Measurements from ENCODE around the gene CDCP1. TPM values are rescaled to one million over a fixed set of nuclear protein-coding genes. Genes with fewer than 3 reads are reported as not detected.

CDCP1 gene
- total RNA-seq, 4 donors from 2014 or later = 41.6 to 64.6 (median 53.4) TPM

DNA sequence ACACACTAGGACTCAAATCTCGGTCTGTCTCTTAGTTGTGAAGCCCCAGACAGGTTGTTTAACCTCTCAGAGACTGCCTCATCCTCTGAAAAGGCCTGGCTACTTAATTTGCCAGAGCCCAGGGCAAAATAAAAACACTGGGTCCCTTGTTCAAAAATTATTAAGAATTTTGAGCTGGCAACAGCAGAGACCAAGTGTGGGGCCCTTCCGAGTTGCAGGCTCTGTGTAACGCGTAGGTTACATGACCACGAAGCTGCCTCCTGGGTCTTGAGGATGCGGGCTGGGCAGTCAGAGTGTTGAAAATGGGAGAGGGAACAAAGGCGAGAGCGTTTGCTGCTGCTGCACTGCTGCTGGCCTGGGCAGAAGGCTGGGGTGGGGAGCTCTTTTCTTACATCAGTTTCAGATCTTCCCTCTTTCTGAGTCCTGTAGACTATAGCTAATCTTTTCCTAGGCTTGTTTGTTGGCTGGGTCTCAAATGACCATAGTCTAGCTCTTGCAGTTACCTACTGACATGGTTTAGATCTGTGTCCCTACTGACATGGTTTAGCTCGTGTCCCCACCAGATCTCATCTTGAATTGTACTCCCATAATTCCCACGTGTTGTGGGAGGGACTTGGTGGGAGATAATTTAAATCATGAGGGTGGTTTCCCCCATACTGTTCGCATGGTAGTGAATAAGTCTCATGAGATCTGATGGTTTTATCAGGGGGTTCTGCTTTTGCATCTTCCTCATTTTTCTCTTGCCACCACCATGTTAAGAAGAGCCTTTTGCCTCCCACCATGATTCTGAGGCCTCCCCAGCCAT lies 70.2 kb downstream of the CDCP1 start:
- Histone ChIP-seq H3K36me3 (no peaks in the 10 kb centered on the region), H3K27ac (no peak overlapping the region), H3K27me3 (no peaks in the 10 kb centered on the region), H3K4me3 (no peak overlapping the region), H3K4me1 (peaks cover 3 to 14% (median 13%) of the 10 kb centered on the region in 4 donors), H3K9me3 (no peaks in the 10 kb centered on the region)
- WGBS, 2 donors (ENCODE audit: low coverage in 1 of 2) = 70 to 87% methylated on average over 2 to 11 of the region's 11 CpGs
- intact Hi-C loops (cut with DNase I; ENCODE audit: low total_unique reads) (no loop called here), in situ Hi-C loops (cut with MboI; ENCODE audit: low pct_ligation_motif_present in 1 of 4, low pct_unique_long_range_greater_than_20kb in 1 of 4, low sequenced_read_pairs in 3 of 4) (no loop called here)
- DNase-seq = no peak
- TF ChIP-seq EP300 (IDR thresholded peaks at IDR 0.05; ENCODE audit: low read depth) = no peak
- TF ChIP-seq POLR2A (IDR thresholded peaks at IDR 0.05) = no peak

DNA sequence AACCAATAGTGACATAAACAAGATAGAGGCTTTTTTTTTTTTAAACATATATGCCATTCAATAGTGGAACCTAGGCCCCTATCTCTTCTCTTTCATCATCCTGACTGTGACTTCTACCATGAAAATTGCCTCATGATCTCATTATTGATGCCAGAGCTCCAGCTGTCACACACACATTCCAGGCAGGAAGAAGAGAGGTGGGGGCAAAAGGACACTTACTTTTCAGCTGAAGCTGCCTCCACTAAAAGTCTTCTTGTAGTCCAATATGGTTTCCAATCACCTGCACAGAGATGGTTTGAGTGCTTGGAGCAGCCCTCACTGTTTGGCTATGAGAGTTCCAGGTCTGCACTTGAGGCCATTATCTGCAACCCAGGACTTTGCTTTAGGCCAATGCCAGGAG lies 75.1 kb downstream of the CDCP1 start:
- Histone ChIP-seq H3K27me3 (no peaks in the 10 kb centered on the region), H3K9me3 (no peaks in the 10 kb centered on the region), H3K4me1 (peaks cover 0 to 35% (median 13%) of the 10 kb centered on the region in 4 donors), H3K4me3 (no peak overlapping the region), H3K27ac (no peak overlapping the region), H3K36me3 (no peaks in the 10 kb centered on the region)
- in situ Hi-C loops (cut with MboI; ENCODE audit: low pct_ligation_motif_present in 1 of 4, low pct_unique_long_range_greater_than_20kb in 1 of 4, low sequenced_read_pairs in 3 of 4) (no loop called here), intact Hi-C loops (cut with DNase I; ENCODE audit: low total_unique reads) (no loop called here)
- no peak for DNase-seq
- TF ChIP-seq POLR2A (IDR thresholded peaks at IDR 0.05) (no peak), POLR2AphosphoS5 (IDR thresholded peaks at IDR 0.05) (no peak), EP300 (IDR thresholded peaks at IDR 0.05; ENCODE audit: low read depth) (no peak)
- TF ChIP-seq, protein P1, sequence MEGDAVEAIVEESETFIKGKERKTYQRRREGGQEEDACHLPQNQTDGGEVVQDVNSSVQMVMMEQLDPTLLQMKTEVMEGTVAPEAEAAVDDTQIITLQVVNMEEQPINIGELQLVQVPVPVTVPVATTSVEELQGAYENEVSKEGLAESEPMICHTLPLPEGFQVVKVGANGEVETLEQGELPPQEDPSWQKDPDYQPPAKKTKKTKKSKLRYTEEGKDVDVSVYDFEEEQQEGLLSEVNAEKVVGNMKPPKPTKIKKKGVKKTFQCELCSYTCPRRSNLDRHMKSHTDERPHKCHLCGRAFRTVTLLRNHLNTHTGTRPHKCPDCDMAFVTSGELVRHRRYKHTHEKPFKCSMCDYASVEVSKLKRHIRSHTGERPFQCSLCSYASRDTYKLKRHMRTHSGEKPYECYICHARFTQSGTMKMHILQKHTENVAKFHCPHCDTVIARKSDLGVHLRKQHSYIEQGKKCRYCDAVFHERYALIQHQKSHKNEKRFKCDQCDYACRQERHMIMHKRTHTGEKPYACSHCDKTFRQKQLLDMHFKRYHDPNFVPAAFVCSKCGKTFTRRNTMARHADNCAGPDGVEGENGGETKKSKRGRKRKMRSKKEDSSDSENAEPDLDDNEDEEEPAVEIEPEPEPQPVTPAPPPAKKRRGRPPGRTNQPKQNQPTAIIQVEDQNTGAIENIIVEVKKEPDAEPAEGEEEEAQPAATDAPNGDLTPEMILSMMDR (IDR thresholded peaks at IDR 0.05) = no peak

DNA sequence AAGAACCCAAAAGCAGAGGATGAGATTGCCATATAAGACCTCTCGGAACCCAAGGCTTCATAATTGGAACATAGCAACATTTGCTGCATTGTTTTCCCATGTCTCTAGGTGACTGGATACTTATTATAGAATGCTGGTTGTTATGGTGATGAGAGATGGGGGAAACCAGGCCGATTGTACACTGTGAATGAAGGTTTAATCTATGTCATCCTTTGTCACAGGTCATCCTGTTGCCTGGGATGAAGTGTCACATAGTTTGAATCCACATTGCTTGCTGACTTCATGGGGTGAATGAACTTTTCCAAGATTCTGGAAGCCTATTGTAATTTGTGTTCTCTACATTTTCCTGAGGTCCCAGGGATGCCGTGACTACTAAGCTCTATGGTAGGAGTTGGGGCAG lies 78.2 kb downstream of the CDCP1 start:
- no peak for DNase-seq
- Histone ChIP-seq H3K36me3 (no peaks in the 10 kb centered on the region), H3K9me3 (no peaks in the 10 kb centered on the region), H3K4me1 (peaks cover 5 to 54% (median 27%) of the 10 kb centered on the region in 4 donors), H3K27me3 (no peaks in the 10 kb centered on the region), H3K27ac (peak overlapping the region in 3 of 4 donors; percentile 31 to 84 (median 57)), H3K4me3 (no peak overlapping the region)
- WGBS, 2 donors (ENCODE audit: low coverage in 1 of 2) = 73 to 78% methylated on average over 3 of the region's 3 CpGs
- TF ChIP-seq POLR2A (IDR thresholded peaks at IDR 0.05) = no peak
- no peak for TF ChIP-seq POLR2AphosphoS5 (IDR thresholded peaks at IDR 0.05)
- TF ChIP-seq EP300 (IDR thresholded peaks at IDR 0.05; ENCODE audit: low read depth) = no peak
- TF ChIP-seq, protein P1 (IDR thresholded peaks at IDR 0.05) = no peak
- intact Hi-C loops (cut with DNase I; ENCODE audit: low total_unique reads) = no loop called here
- in situ Hi-C loops (cut with MboI; ENCODE audit: low pct_ligation_motif_present in 1 of 4, low pct_unique_long_range_greater_than_20kb in 1 of 4, low sequenced_read_pairs in 3 of 4) = no loop called here

DNA sequence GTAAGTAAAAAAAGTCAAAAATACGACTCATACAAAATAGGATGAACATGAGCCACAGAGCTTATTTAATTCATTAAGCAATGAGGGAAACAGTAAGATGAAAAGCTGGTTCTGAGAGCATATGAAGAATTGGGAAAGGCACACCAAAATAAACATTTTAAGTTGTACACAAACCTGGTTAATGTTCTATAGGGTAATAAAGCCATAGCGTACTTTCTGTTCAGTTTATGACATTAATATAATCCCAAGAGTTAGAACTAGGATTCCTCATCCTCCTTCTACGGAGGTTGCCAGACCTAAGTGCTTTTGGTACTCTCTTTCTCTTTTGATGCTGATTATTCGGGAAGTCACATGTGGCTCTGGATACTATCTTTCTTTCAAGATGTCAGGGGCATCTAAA lies 78.7 kb downstream of the CDCP1 start:
- peak overlapping the region; percentile 53 to 84 (median 56) for H3K27ac ChIP-seq
- in situ Hi-C loops (cut with MboI; ENCODE audit: low pct_ligation_motif_present in 1 of 4, low pct_unique_long_range_greater_than_20kb in 1 of 4, low sequenced_read_pairs in 3 of 4) (no loop called here), intact Hi-C loops (cut with DNase I; ENCODE audit: low total_unique reads) (no loop called here)
- WGBS, 2 donors (ENCODE audit: low coverage in 1 of 2) = 40 to 63% methylated on average over 2 to 3 of the region's 4 CpGs
- no peaks in the 10 kb centered on the region for H3K36me3 ChIP-seq
- peaks cover 5 to 58% (median 30%) of the 10 kb centered on the region in 4 donors for H3K4me1 ChIP-seq
- H3K9me3 ChIP-seq = no peaks in the 10 kb centered on the region
- DNase-seq = no peak
- H3K4me3 ChIP-seq = no peak overlapping the region
- TF ChIP-seq, protein P1 (IDR thresholded peaks at IDR 0.05) = no peak
- TF ChIP-seq EP300 (IDR thresholded peaks at IDR 0.05; ENCODE audit: low read depth) (no peak), POLR2A (IDR thresholded peaks at IDR 0.05) (no peak), POLR2AphosphoS5 (IDR thresholded peaks at IDR 0.05) (no peak)
- H3K27me3 ChIP-seq = no peaks in the 10 kb centered on the region

Measured in transverse colon (tissue), 4 donors.